Lower lobe of right lung (tissue), 2 donors: Measurements from ENCODE around the gene ATRN. TPM values are rescaled to one million over a fixed set of nuclear protein-coding genes. Genes with fewer than 3 reads are reported as not detected.
A peak's percentile ranks its signal among the peaks of the same experiment; 100 is the strongest.

ENCODE experiments used
- ATAC-seq, 2 donors: fragments of 200-7000 bp; cut with Tn5 transposase; one replicate each; pipeline ENCODE4 v1.9.1; 2020 to 2022; ENCODE audit warnings: mild to moderate bottlenecking in 2 of 2, moderate library complexity in 2 of 2
- DNase-seq: peaks from one replicate; pipeline ENCODE4 v3.0.0-alpha.2; 2020
- H3K27ac ChIP-seq: fragments of 200-600 bp; one replicate; pipeline ENCODE4 v1.8.0; 2022
- H3K27me3 ChIP-seq: fragments of 200-600 bp; one replicate; pipeline ENCODE4 v1.8.0; 2022; ENCODE audit warnings: low read depth
- H3K36me3 ChIP-seq: fragments of 200-600 bp; one replicate; pipeline ENCODE4 v1.8.0; 2022; ENCODE audit warnings: mild to moderate bottlenecking
- H3K4me1 ChIP-seq: fragments of 200-600 bp; one replicate; pipeline ENCODE4 v1.8.0; 2022
- H3K4me3 ChIP-seq: fragments of 200-600 bp; one replicate; pipeline ENCODE4 v1.8.0; 2022; ENCODE audit warnings: mild to moderate bottlenecking
- H3K9me3 ChIP-seq: fragments of 200-600 bp; one replicate; pipeline ENCODE4 v1.8.0; 2022
- CTCF ChIP-seq: fragments of 200-600 bp; IDR thresholded peaks from one replicate; pipeline ENCODE4 v1.8.0; 2022; ENCODE audit warnings: antibody characterized with exemption, mild to moderate bottlenecking
- intact Hi-C: fragments of 100-400 bp; cut with DNase I; formaldehyde crosslinking; loops from one replicate; pipeline ENCODE4 v1.11.0; 2022
- total RNA-seq: library from RNA; stranded (reverse); fragmentation: NEBNext Ultra II Directional; extraction: Animal tissue kit (Norgen Biotek cat#: 25700); gene quantifications from one replicate; pipeline ENCODE4 v1.2.1, GENCODE V29; 2021
- donor health status: DM: no; HTN: yes; CAD: no; lungs with severe emphysema.

Gene ATRN
- total RNA-seq, 1 donor from 2014 or later: 29.2 TPM

- intact Hi-C loops: no loop called here
- DNase-seq: no peak
- H3K27ac ChIP-seq: no peak overlapping the region
These were observed 89.3 kb downstream of the ATRN start for GRCh38 chr20:3560162-3560561.

GRCh38 chr20:3560578-3560977 is 89.8 kb downstream of the ATRN start:
- intact Hi-C loops: no loop called here
- Histone ChIP-seq H3K9me3 (no peaks in the 10 kb centered on the region), H3K27me3 (no peaks in the 10 kb centered on the region), H3K36me3 (peaks cover 16% of the 10 kb centered on the region), H3K4me1 (peaks cover 4% of the 10 kb centered on the region), H3K4me3 (no peak overlapping the region), H3K27ac (no peak overlapping the region)
- DNase-seq (no peak), ATAC-seq (no peak)
- no peak for TF ChIP-seq CTCF

More at GRCh38 chr20:3560162-3560561, 89.3 kb downstream of the ATRN start:
- TF ChIP-seq CTCF: no peak
- no peak for ATAC-seq
- Histone ChIP-seq H3K27me3 (no peaks in the 10 kb centered on the region), H3K9me3 (no peaks in the 10 kb centered on the region), H3K4me3 (no peak overlapping the region), H3K4me1 (peaks cover 4% of the 10 kb centered on the region), H3K36me3 (peaks cover 16% of the 10 kb centered on the region)

- peaks cover 22% of the 10 kb centered on the region for H3K36me3 ChIP-seq
- no peak overlapping the region for H3K27ac ChIP-seq
- TF ChIP-seq CTCF: no peak
- H3K4me1 ChIP-seq: peaks cover 4% of the 10 kb centered on the region
- no peak for DNase-seq
- H3K4me3 ChIP-seq: no peak overlapping the region
- intact Hi-C loops: no loop called here
- no peak for ATAC-seq
- no peaks in the 10 kb centered on the region for H3K27me3 ChIP-seq
- no peaks in the 10 kb centered on the region for H3K9me3 ChIP-seq
These were observed 92.3 kb downstream of the ATRN start for GRCh38 chr20:3563133-3563532.

GRCh38 chr20:3563548-3564177 is 92.8 kb downstream of the ATRN start:
- TF ChIP-seq CTCF: peak; percentile 67
- H3K36me3 ChIP-seq: peaks cover 22% of the 10 kb centered on the region
- intact Hi-C loops: no loop called here
- H3K27ac ChIP-seq: no peak overlapping the region
- no peak for DNase-seq
- ATAC-seq: peak; percentile 68 to 69
- H3K4me3 ChIP-seq: no peak overlapping the region
- H3K27me3 ChIP-seq: no peaks in the 10 kb centered on the region
- peaks cover 4% of the 10 kb centered on the region for H3K4me1 ChIP-seq
- H3K9me3 ChIP-seq: no peaks in the 10 kb centered on the region

GRCh38 chr20:3565851-3566250 is 95.0 kb downstream of the ATRN start:
- no peaks in the 10 kb centered on the region for H3K9me3 ChIP-seq
- TF ChIP-seq CTCF: no peak
- H3K27me3 ChIP-seq: no peaks in the 10 kb centered on the region
- H3K4me3 ChIP-seq: no peak overlapping the region
- intact Hi-C loops: no loop called here
- H3K27ac ChIP-seq: no peak overlapping the region
- no peak for DNase-seq
- H3K4me1 ChIP-seq: peaks cover 4% of the 10 kb centered on the region
- peaks cover 19% of the 10 kb centered on the region for H3K36me3 ChIP-seq
- no peak for ATAC-seq
